Measurements from ENCODE around the gene S100A5. TPM values are rescaled to one million over a fixed set of nuclear protein-coding genes. Genes with fewer than 3 reads are reported as not detected.

S100A5 gene
- total RNA-seq, 1 experiment from 2014 or later = not detected

GRCh38 chr1:153541641-153542590 lies 1.2 kb upstream of the S100A5 start:
- H3K9me2 ChIP-seq (replicated peaks; ENCODE audit: insufficient read depth, low read length) = no peaks in the 10 kb centered on the region
- H3K9me3 ChIP-seq (ENCODE audit: low read length) = no peaks in the 10 kb centered on the region
- no peaks in the 10 kb centered on the region for H4K20me1 ChIP-seq (ENCODE audit: insufficient read depth, low read depth, low read length)
- H3K4me2 ChIP-seq (ENCODE audit: low read depth, low read length, poor library complexity, severe bottlenecking) = no peak overlapping the region
- H3K9ac ChIP-seq (ENCODE audit: low read length) = no peak overlapping the region
- H2AFZ ChIP-seq (ENCODE audit: low read length) = no peak overlapping the region
- H3K27ac ChIP-seq (ENCODE audit: low read length) = no peak overlapping the region
- no peak for DNase-seq
- no peak overlapping the region for H3K4me3 ChIP-seq (ENCODE audit: low read length)
- no peaks in the 10 kb centered on the region for H3K27me3 ChIP-seq (ENCODE audit: low read length)
- peaks cover 20% of the 10 kb centered on the region for H3K4me1 ChIP-seq (ENCODE audit: low read length)
- H3K79me2 ChIP-seq (ENCODE audit: low read length) = no peaks in the 10 kb centered on the region
- no peaks in the 10 kb centered on the region for H3K36me3 ChIP-seq (ENCODE audit: insufficient read depth, low read length)

GRCh38 chr1:153539395-153540093 lies 1.2 kb downstream of the S100A5 start:
- Histone ChIP-seq H3K79me2 (ENCODE audit: low read length) (no peaks in the 10 kb centered on the region), H3K4me3 (ENCODE audit: low read length) (no peak overlapping the region), H3K4me2 (ENCODE audit: low read depth, low read length, poor library complexity, severe bottlenecking) (no peak overlapping the region), H2AFZ (ENCODE audit: low read length) (no peak overlapping the region), H3K27me3 (ENCODE audit: low read length) (no peaks in the 10 kb centered on the region), H4K20me1 (ENCODE audit: insufficient read depth, low read depth, low read length) (no peaks in the 10 kb centered on the region), H3K27ac (ENCODE audit: low read length) (no peak overlapping the region), H3K9me3 (ENCODE audit: low read length) (no peaks in the 10 kb centered on the region), H3K9me2 (replicated peaks; ENCODE audit: insufficient read depth, low read length) (no peaks in the 10 kb centered on the region), H3K4me1 (ENCODE audit: low read length) (peaks cover 19% of the 10 kb centered on the region), H3K36me3 (ENCODE audit: insufficient read depth, low read length) (no peaks in the 10 kb centered on the region), H3K9ac (ENCODE audit: low read length) (no peak overlapping the region)
- DNase-seq = no peak

DNA sequence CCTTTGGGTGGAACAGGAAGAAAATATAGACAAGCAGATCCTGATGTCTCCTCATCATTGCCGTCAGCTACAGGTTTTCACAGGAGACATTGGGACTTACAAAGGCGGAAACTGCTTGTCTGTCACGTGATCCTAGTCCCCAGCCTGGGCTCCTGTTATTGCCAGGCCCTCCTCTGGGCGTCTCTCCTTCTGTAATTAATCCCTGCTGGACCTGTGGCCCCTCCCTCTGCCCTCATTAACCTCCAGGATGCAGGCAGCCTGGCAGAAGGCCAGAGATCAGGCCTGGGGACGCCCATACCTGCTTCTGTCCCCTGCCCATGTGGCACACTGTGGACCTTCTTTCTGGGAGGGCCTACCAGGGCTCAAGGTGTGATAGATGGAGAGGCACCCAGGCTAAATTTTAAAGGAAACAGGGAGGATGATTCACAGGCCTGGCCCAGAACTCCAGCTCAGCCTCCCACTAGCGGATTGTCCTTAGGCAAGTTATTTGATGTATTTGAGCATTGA lies 2.4 kb downstream of the S100A5 start:
- H3K9ac ChIP-seq (ENCODE audit: low read length) = no peak overlapping the region
- H3K4me1 ChIP-seq (ENCODE audit: low read length) = peaks cover 19% of the 10 kb centered on the region

DNA sequence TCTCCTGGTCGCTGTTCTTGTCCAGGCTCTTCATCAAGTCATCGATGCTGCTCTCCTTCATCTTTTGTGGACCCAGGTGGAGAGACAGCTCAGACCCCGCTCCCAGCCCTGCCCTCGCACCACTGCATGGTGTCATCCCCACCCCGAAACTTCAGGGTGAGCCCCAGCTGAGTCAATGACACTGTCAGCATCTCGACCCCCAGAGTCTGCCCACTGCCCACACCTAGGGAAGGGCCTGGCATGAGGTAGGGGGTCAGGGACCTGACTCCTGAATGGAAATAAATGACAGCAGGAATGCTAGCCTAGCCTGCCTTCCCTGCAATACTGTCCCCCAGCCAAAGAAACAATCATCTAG lies 3.4 kb downstream of the S100A5 start:
- Histone ChIP-seq H3K4me2 (ENCODE audit: low read depth, low read length, poor library complexity, severe bottlenecking) (no peak overlapping the region), H4K20me1 (ENCODE audit: insufficient read depth, low read depth, low read length) (no peaks in the 10 kb centered on the region)

More for the DNA sequence above, 2.4 kb downstream of the S100A5 start:
- no peak overlapping the region for H3K4me2 ChIP-seq (ENCODE audit: low read depth, low read length, poor library complexity, severe bottlenecking)
- H3K4me3 ChIP-seq (ENCODE audit: low read length) = no peak overlapping the region
- no peaks in the 10 kb centered on the region for H3K9me2 ChIP-seq (replicated peaks; ENCODE audit: insufficient read depth, low read length)
- H3K79me2 ChIP-seq (ENCODE audit: low read length) = no peaks in the 10 kb centered on the region
- H3K9me3 ChIP-seq (ENCODE audit: low read length) = no peaks in the 10 kb centered on the region
- H2AFZ ChIP-seq (ENCODE audit: low read length) = peak overlapping the region; percentile 63; the same call in 1 of the 2 replicates
- no peak overlapping the region for H3K27ac ChIP-seq (ENCODE audit: low read length)
- peak; percentile 59 for DNase-seq
- H3K36me3 ChIP-seq (ENCODE audit: insufficient read depth, low read length) = no peaks in the 10 kb centered on the region
- no peaks in the 10 kb centered on the region for H4K20me1 ChIP-seq (ENCODE audit: insufficient read depth, low read depth, low read length)
- H3K27me3 ChIP-seq (ENCODE audit: low read length) = no peaks in the 10 kb centered on the region

DNA sequence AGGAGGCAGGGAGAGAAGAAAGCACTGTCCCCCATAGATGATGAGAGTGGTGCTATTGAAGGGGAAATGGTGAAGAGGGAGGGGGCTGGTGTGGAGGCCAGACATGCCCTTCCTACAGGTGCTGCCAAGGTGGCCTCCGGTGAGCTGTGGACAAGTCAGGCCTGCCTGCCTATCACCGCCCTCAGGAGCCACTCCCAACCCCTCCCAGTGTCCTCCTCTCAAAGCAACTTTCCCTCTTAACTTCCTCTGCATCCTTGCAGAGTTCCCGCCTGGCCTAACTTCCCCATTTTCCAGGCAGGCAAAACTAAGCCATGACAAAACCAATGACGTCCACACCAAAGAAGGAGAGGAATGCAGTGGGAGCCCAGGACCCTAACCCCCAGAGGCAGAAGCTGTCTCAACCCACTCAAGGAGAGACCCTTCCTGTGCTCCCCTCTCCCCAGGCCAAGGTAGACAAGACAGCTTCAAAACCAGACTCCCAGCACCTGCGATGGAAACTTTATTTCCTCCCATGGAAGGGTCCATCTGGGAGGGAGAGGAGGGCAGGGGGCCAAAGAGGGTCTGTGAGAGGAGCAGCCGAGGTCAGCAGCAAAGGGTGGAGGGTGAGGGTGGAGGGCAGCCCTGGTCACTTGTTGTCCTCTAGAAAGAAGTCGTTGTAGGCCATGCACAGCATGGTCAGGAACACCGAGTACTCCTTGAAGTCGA lies 3.9 kb downstream of the S100A5 start:
- no peaks in the 10 kb centered on the region for H4K20me1 ChIP-seq (ENCODE audit: insufficient read depth, low read depth, low read length)
- H3K9ac ChIP-seq (ENCODE audit: low read length) = peak overlapping the region; percentile 75
- H3K9me3 ChIP-seq (ENCODE audit: low read length) = no peaks in the 10 kb centered on the region
- H3K4me3 ChIP-seq (ENCODE audit: low read length) = peak overlapping the region; percentile 73; the same call in 1 of the 2 replicates
- no peak for DNase-seq
- no peaks in the 10 kb centered on the region for H3K36me3 ChIP-seq (ENCODE audit: insufficient read depth, low read length)
- H3K9me2 ChIP-seq (replicated peaks; ENCODE audit: insufficient read depth, low read length) = no peaks in the 10 kb centered on the region
- H3K4me1 ChIP-seq (ENCODE audit: low read length) = peaks cover 19% of the 10 kb centered on the region
- no peaks in the 10 kb centered on the region for H3K79me2 ChIP-seq (ENCODE audit: low read length)
- H3K27me3 ChIP-seq (ENCODE audit: low read length) = no peaks in the 10 kb centered on the region
- no peak overlapping the region for H3K27ac ChIP-seq (ENCODE audit: low read length)
- H3K4me2 ChIP-seq (ENCODE audit: low read depth, low read length, poor library complexity, severe bottlenecking) = peak overlapping the region; percentile 60
- peak overlapping the region; percentile 65; the same call in 1 of the 2 replicates for H2AFZ ChIP-seq (ENCODE audit: low read length)

More for the DNA sequence above, 3.4 kb downstream of the S100A5 start:
- no peak overlapping the region for H3K9ac ChIP-seq (ENCODE audit: low read length)
- no peak overlapping the region for H3K4me3 ChIP-seq (ENCODE audit: low read length)
- peaks cover 19% of the 10 kb centered on the region for H3K4me1 ChIP-seq (ENCODE audit: low read length)
- H2AFZ ChIP-seq (ENCODE audit: low read length) = no peak overlapping the region
- DNase-seq = no peak
- H3K27ac ChIP-seq (ENCODE audit: low read length) = no peak overlapping the region
- H3K9me2 ChIP-seq (replicated peaks; ENCODE audit: insufficient read depth, low read length) = no peaks in the 10 kb centered on the region
- H3K9me3 ChIP-seq (ENCODE audit: low read length) = no peaks in the 10 kb centered on the region
- no peaks in the 10 kb centered on the region for H3K36me3 ChIP-seq (ENCODE audit: insufficient read depth, low read length)
- H3K27me3 ChIP-seq (ENCODE audit: low read length) = no peaks in the 10 kb centered on the region
- no peaks in the 10 kb centered on the region for H3K79me2 ChIP-seq (ENCODE audit: low read length)

- H3K4me3 ChIP-seq (ENCODE audit: low read length) = peak overlapping the region; percentile 73
- peak overlapping the region; percentile 65; the same call in 1 of the 2 replicates for H2AFZ ChIP-seq (ENCODE audit: low read length)
- H3K36me3 ChIP-seq (ENCODE audit: insufficient read depth, low read length) = no peaks in the 10 kb centered on the region
- peak overlapping the region; percentile 75 for H3K9ac ChIP-seq (ENCODE audit: low read length)
- H3K27ac ChIP-seq (ENCODE audit: low read length) = no peak overlapping the region
- H3K4me2 ChIP-seq (ENCODE audit: low read depth, low read length, poor library complexity, severe bottlenecking) = peak overlapping the region; percentile 60
- DNase-seq = peak; percentile 72
- H4K20me1 ChIP-seq (ENCODE audit: insufficient read depth, low read depth, low read length) = no peaks in the 10 kb centered on the region
- H3K4me1 ChIP-seq (ENCODE audit: low read length) = peaks cover 19% of the 10 kb centered on the region
- H3K27me3 ChIP-seq (ENCODE audit: low read length) = no peaks in the 10 kb centered on the region
- H3K79me2 ChIP-seq (ENCODE audit: low read length) = no peaks in the 10 kb centered on the region
- no peaks in the 10 kb centered on the region for H3K9me2 ChIP-seq (replicated peaks; ENCODE audit: insufficient read depth, low read length)
- H3K9me3 ChIP-seq (ENCODE audit: low read length) = no peaks in the 10 kb centered on the region
These were observed 4.6 kb downstream of the S100A5 start for GRCh38 chr1:153536012-153536670.

DNA sequence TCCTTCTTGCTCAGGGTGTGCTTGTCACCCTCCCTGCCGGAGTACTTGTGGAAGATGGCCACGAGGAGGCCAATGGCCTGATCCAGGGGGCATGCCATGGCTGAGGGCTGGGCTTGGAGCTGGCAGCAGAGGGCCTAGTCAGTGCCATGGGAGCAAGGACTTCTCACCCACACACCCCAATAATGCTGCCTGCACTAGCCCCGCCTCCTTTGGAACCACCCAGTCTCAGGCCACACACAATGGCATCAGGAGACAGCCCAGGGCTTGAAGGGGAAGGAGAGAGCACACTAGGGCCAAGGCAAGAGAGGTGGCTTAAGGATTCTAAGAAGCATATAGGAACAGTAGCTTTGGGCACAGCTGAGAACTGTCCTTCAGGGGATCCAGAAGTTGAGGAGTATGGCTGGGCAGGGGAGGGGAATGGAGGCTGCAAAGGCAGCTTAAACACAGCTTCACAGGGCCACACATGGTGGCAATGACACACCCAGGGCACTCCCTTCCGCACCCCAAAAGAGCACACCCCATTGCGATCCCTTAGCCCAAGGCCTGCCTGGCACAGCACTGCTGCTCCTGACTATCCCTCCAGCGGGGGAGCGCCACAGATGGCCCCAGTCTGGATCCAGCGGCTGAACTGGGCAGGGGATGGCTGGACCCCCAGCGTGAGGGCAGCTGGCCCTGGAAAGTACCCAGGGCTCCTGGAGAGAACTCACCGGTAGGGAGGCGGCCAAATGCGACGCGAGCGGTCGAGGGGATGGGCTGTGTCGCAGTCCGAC lies 5.3 kb downstream of the S100A5 start, which contains the start of gene S100A6:
Gene S100A6, minus strand, starts transcription at position 750 of the 770 bp plus-strand sequence. Its CDS starts 652 bp downstream, at position 98.
- no peak within 1 kb of the TSS for H3K27ac ChIP-seq (ENCODE audit: low read length)
- peak within 1 kb of the TSS; percentile 73 for H3K4me3 ChIP-seq (ENCODE audit: low read length)
- H3K9me2 ChIP-seq (replicated peaks; ENCODE audit: insufficient read depth, low read length) = no peaks in the 10 kb centered on the region
- H4K20me1 ChIP-seq (ENCODE audit: insufficient read depth, low read depth, low read length) = no peaks in the 10 kb centered on the region
- no peaks in the 10 kb centered on the region for H3K36me3 ChIP-seq (ENCODE audit: insufficient read depth, low read length)
- H3K4me1 ChIP-seq (ENCODE audit: low read length) = peaks cover 19% of the 10 kb centered on the region
- H3K9me3 ChIP-seq (ENCODE audit: low read length) = no peaks in the 10 kb centered on the region
- H3K9ac ChIP-seq (ENCODE audit: low read length) = peak within 1 kb of the TSS; percentile 75
- H3K27me3 ChIP-seq (ENCODE audit: low read length) = no peaks in the 10 kb centered on the region
- peak; percentile 55 for DNase-seq
- peak within 1 kb of the TSS; percentile 93 for H2AFZ ChIP-seq (ENCODE audit: low read length)
- no peaks in the 10 kb centered on the region for H3K79me2 ChIP-seq (ENCODE audit: low read length)
- peak within 1 kb of the TSS; percentile 60 for H3K4me2 ChIP-seq (ENCODE audit: low read depth, low read length, poor library complexity, severe bottlenecking)

Data from Karpas-422 (cell line).